Activated naive CD4-positive, alpha-beta T cell treated with anti-CD3 and anti-CD28 coated beads, Interleukin-2, amount 10 ng/mL, durations not matched to agents 7 days and 5 days (primary cell): ENCODE measurements around the gene ESRRG.
"Not testable (repeated sequence)": the region's sequence is repeated elsewhere in the genome, so short reads cannot be mapped to it uniquely, and the experiment has no call there.

Experiments used
- CTCF ChIA-PET: fragments of 350-600 bp; sonication (Branson Sonifier 250); formaldehyde crosslinking; loops from one replicate; lab custom pipeline; 2021; ENCODE audit warnings: antibody characterized with exemption; lab: Charles Lee
- DNase-seq: peaks from one replicate; pipeline ENCODE4 v3.0.0-alpha.2; 2020
- H3K27ac Mint-ChIP-seq: one replicate; pipeline ENCODE4 v1.8.0; 2021; ENCODE audit warnings: mild to moderate bottlenecking, moderate library complexity, mixed read lengths
- H3K27me3 Mint-ChIP-seq: one replicate; pipeline ENCODE4 v1.8.0; 2021; ENCODE audit warnings: mild to moderate bottlenecking, mixed read lengths
- H3K36me3 Mint-ChIP-seq: one replicate; pipeline ENCODE4 v1.8.0; 2021; ENCODE audit warnings: mixed read lengths
- H3K4me1 Mint-ChIP-seq: one replicate; pipeline ENCODE4 v1.8.0; 2021; ENCODE audit warnings: mixed read lengths
- H3K4me3 Mint-ChIP-seq: one replicate; pipeline ENCODE4 v1.8.0; 2021; ENCODE audit warnings: mild to moderate bottlenecking, moderate library complexity, mixed read lengths
- H3K9me3 Mint-ChIP-seq: one replicate; pipeline ENCODE4 v1.8.0; 2021; ENCODE audit warnings: mixed read lengths

The ESRRG gene

GRCh38 chr1:216542741-216543140, 180.5 kb downstream of the ESRRG start:
- Mint-ChIP-seq H3K4me3 (no peak overlapping the region), H3K27me3 (no peaks in the 10 kb centered on the region), H3K4me1 (no peaks in the 10 kb centered on the region), H3K9me3 (peaks cover 2% of the 10 kb centered on the region), H3K27ac (no peak overlapping the region), H3K36me3 (no peaks in the 10 kb centered on the region)
- CTCF ChIA-PET = no interaction called here
- DNase-seq = no peak

GRCh38 chr1:216542263-216542662, 181.0 kb downstream of the ESRRG start:
- no peak for DNase-seq
- H3K27ac Mint-ChIP-seq = no peak overlapping the region
- no peaks in the 10 kb centered on the region for H3K36me3 Mint-ChIP-seq
- no peak overlapping the region for H3K4me3 Mint-ChIP-seq
- CTCF ChIA-PET = no interaction called here
- H3K4me1 Mint-ChIP-seq = no peaks in the 10 kb centered on the region
- no peaks in the 10 kb centered on the region for H3K27me3 Mint-ChIP-seq
- H3K9me3 Mint-ChIP-seq = peaks cover 2% of the 10 kb centered on the region

GRCh38 chr1:216535751-216536150, 187.5 kb downstream of the ESRRG start:
- CTCF ChIA-PET = no interaction called here
- no peak overlapping the region for H3K27ac Mint-ChIP-seq
- no peaks in the 10 kb centered on the region for H3K27me3 Mint-ChIP-seq
- H3K36me3 Mint-ChIP-seq = no peaks in the 10 kb centered on the region
- DNase-seq = no peak
- H3K9me3 Mint-ChIP-seq = peaks cover 4% of the 10 kb centered on the region
- H3K4me3 Mint-ChIP-seq = no peak overlapping the region
- H3K4me1 Mint-ChIP-seq = no peaks in the 10 kb centered on the region

- DNase-seq = no peak
- Mint-ChIP-seq H3K4me1 (no peaks in the 10 kb centered on the region), H3K27ac (no peak overlapping the region), H3K9me3 (peaks cover 4% of the 10 kb centered on the region), H3K27me3 (no peaks in the 10 kb centered on the region), H3K36me3 (no peaks in the 10 kb centered on the region), H3K4me3 (no peak overlapping the region)
- CTCF ChIA-PET = no interaction called here
Observed at GRCh38 chr1:216535059-216535458, 188.2 kb downstream of the ESRRG start.

GRCh38 chr1:216533776-216534175, 189.5 kb downstream of the ESRRG start:
- no peak overlapping the region for H3K4me3 Mint-ChIP-seq
- H3K36me3 Mint-ChIP-seq = no peaks in the 10 kb centered on the region
- no peaks in the 10 kb centered on the region for H3K4me1 Mint-ChIP-seq
- H3K9me3 Mint-ChIP-seq = peaks cover 3% of the 10 kb centered on the region
- no peak for DNase-seq
- CTCF ChIA-PET = no interaction called here
- H3K27me3 Mint-ChIP-seq = no peaks in the 10 kb centered on the region
- H3K27ac Mint-ChIP-seq = no peak overlapping the region

GRCh38 chr1:216532251-216532798, 190.9 kb downstream of the ESRRG start:
- DNase-seq = no peak
- Mint-ChIP-seq H3K27ac (no peak overlapping the region), H3K4me3 (no peak overlapping the region), H3K27me3 (no peaks in the 10 kb centered on the region), H3K9me3 (peaks cover 3% of the 10 kb centered on the region), H3K4me1 (no peaks in the 10 kb centered on the region), H3K36me3 (no peaks in the 10 kb centered on the region)
- CTCF ChIA-PET = no interaction called here

- Mint-ChIP-seq H3K4me1 (no peaks in the 10 kb centered on the region), H3K27ac (no peak overlapping the region), H3K9me3 (peaks cover 3% of the 10 kb centered on the region), H3K36me3 (no peaks in the 10 kb centered on the region), H3K4me3 (no peak overlapping the region), H3K27me3 (no peaks in the 10 kb centered on the region)
- DNase-seq = no peak
- CTCF ChIA-PET = no interaction called here
Observed at GRCh38 chr1:216531263-216532239, 191.7 kb downstream of the ESRRG start.

GRCh38 chr1:216529851-216530250, 193.4 kb downstream of the ESRRG start:
- not testable (repeated sequence) for H3K9me3 Mint-ChIP-seq, H3K36me3 Mint-ChIP-seq

GRCh38 chr1:216528816-216529215, 194.4 kb downstream of the ESRRG start:
- DNase-seq = no peak
- H3K4me1 Mint-ChIP-seq = no peaks in the 10 kb centered on the region
- no peaks in the 10 kb centered on the region for H3K27me3 Mint-ChIP-seq
- CTCF ChIA-PET = no interaction called here
- no peak overlapping the region for H3K4me3 Mint-ChIP-seq
- H3K27ac Mint-ChIP-seq = no peak overlapping the region
- no peaks in the 10 kb centered on the region for H3K36me3 Mint-ChIP-seq
- peaks cover 6% of the 10 kb centered on the region for H3K9me3 Mint-ChIP-seq

More at GRCh38 chr1:216529851-216530250, 193.4 kb downstream of the ESRRG start:
- CTCF ChIA-PET, H3K27ac Mint-ChIP-seq, H3K4me1 Mint-ChIP-seq, H3K4me3 Mint-ChIP-seq, DNase-seq, H3K27me3 Mint-ChIP-seq: not testable (repeated sequence)

- Mint-ChIP-seq H3K9me3 (peaks cover 4% of the 10 kb centered on the region), H3K4me1 (no peaks in the 10 kb centered on the region), H3K27ac (no peak overlapping the region), H3K4me3 (no peak overlapping the region), H3K27me3 (no peaks in the 10 kb centered on the region), H3K36me3 (no peaks in the 10 kb centered on the region)
- no peak for DNase-seq
- CTCF ChIA-PET = no interaction called here
Observed at GRCh38 chr1:216523449-216524190, 199.6 kb downstream of the ESRRG start.

GRCh38 chr1:216523043-216523442, 200.2 kb downstream of the ESRRG start:
- Mint-ChIP-seq H3K27ac (no peak overlapping the region), H3K9me3 (peaks cover 6% of the 10 kb centered on the region), H3K36me3 (no peaks in the 10 kb centered on the region), H3K4me3 (no peak overlapping the region), H3K4me1 (no peaks in the 10 kb centered on the region), H3K27me3 (no peaks in the 10 kb centered on the region)
- CTCF ChIA-PET = no interaction called here
- no peak for DNase-seq

GRCh38 chr1:216521477-216521876, 201.8 kb downstream of the ESRRG start:
- CTCF ChIA-PET = no interaction called here
- no peak for DNase-seq
- H3K4me1 Mint-ChIP-seq = no peaks in the 10 kb centered on the region
- H3K36me3 Mint-ChIP-seq = no peaks in the 10 kb centered on the region
- H3K4me3 Mint-ChIP-seq = no peak overlapping the region
- H3K9me3 Mint-ChIP-seq = peaks cover 6% of the 10 kb centered on the region
- H3K27ac Mint-ChIP-seq = no peak overlapping the region
- no peaks in the 10 kb centered on the region for H3K27me3 Mint-ChIP-seq

GRCh38 chr1:216518844-216519627, 204.2 kb downstream of the ESRRG start:
- Mint-ChIP-seq H3K27me3 (no peaks in the 10 kb centered on the region), H3K27ac (no peak overlapping the region), H3K4me1 (no peaks in the 10 kb centered on the region), H3K36me3 (no peaks in the 10 kb centered on the region), H3K9me3 (peaks cover 2% of the 10 kb centered on the region), H3K4me3 (no peak overlapping the region)
- CTCF ChIA-PET = no interaction called here
- DNase-seq = no peak
